T-helper 1 cell treated with Interleukin-12 subunit alpha and Interleukin-12 subunit beta and Interleukin-4 antibody, amounts not matched to agents 30 μg/mL and 1 μg/mL, for 36 hours (primary cell): Measurements from ENCODE around the gene RETREG3.

ENCODE experiments used
- H3K27ac Mint-ChIP-seq: one replicate; pipeline ENCODE4 v1.8.0; 2021; ENCODE audit warnings: mild to moderate bottlenecking, mixed read lengths
- H3K27me3 Mint-ChIP-seq: one replicate; pipeline ENCODE4 v1.8.0; 2021; ENCODE audit warnings: low read depth, mixed read lengths
- H3K36me3 Mint-ChIP-seq: one replicate; pipeline ENCODE4 v1.8.0; 2021; ENCODE audit warnings: low read depth, mixed read lengths
- H3K4me1 Mint-ChIP-seq: one replicate; pipeline ENCODE4 v1.8.0; 2021; ENCODE audit warnings: low read depth, mixed read lengths
- H3K4me3 Mint-ChIP-seq: one replicate; pipeline ENCODE4 v1.8.0; 2021; ENCODE audit warnings: mild to moderate bottlenecking, moderate library complexity, mixed read lengths
- H3K9me3 Mint-ChIP-seq: one replicate; pipeline ENCODE4 v1.8.0; 2021; ENCODE audit warnings: mixed read lengths

RETREG3 gene

GRCh38 chr17:42568341-42569111 is 40.6 kb downstream of the RETREG3 start:
- Mint-ChIP-seq H3K4me1 (peaks cover 29% of the 10 kb centered on the region), H3K27ac (peak overlapping the region; percentile 45), H3K36me3 (peaks cover 43% of the 10 kb centered on the region), H3K4me3 (no peak overlapping the region), H3K9me3 (no peaks in the 10 kb centered on the region), H3K27me3 (no peaks in the 10 kb centered on the region)

GRCh38 chr17:42566883-42567573 is 42.1 kb downstream of the RETREG3 start, which contains the start of gene MLX:
TSS of gene MLX (plus strand) at chr17:42567100. CDS start at chr17:42567125, 25 bp downstream.
- Mint-ChIP-seq H3K4me1 (peaks cover 29% of the 10 kb centered on the region), H3K27me3 (no peaks in the 10 kb centered on the region), H3K9me3 (no peaks in the 10 kb centered on the region), H3K4me3 (peak within 1 kb of the TSS; percentile 96), H3K27ac (peak within 1 kb of the TSS; percentile 94), H3K36me3 (peaks cover 37% of the 10 kb centered on the region)

- H3K4me1 Mint-ChIP-seq = peaks cover 35% of the 10 kb centered on the region
- peak overlapping the region; percentile 96 for H3K4me3 Mint-ChIP-seq
- H3K27me3 Mint-ChIP-seq = no peaks in the 10 kb centered on the region
- H3K27ac Mint-ChIP-seq = peak overlapping the region; percentile 94
- H3K36me3 Mint-ChIP-seq = peaks cover 39% of the 10 kb centered on the region
- no peaks in the 10 kb centered on the region for H3K9me3 Mint-ChIP-seq
Observed at GRCh38 chr17:42566215-42566882, 42.8 kb downstream of the RETREG3 start.

- H3K27me3 Mint-ChIP-seq = no peaks in the 10 kb centered on the region
- H3K4me3 Mint-ChIP-seq = no peak overlapping the region
- peaks cover 35% of the 10 kb centered on the region for H3K36me3 Mint-ChIP-seq
Observed at GRCh38 chr17:42565523-42566214, 43.5 kb downstream of the RETREG3 start.

GRCh38 chr17:42564815-42565522 is 44.2 kb downstream of the RETREG3 start:
- Mint-ChIP-seq H3K27me3 (no peaks in the 10 kb centered on the region), H3K36me3 (peaks cover 32% of the 10 kb centered on the region), H3K4me1 (peaks cover 36% of the 10 kb centered on the region), H3K27ac (no peak overlapping the region), H3K9me3 (no peaks in the 10 kb centered on the region), H3K4me3 (no peak overlapping the region)

More at GRCh38 chr17:42565523-42566214, 43.5 kb downstream of the RETREG3 start:
- peaks cover 36% of the 10 kb centered on the region for H3K4me1 Mint-ChIP-seq
- no peaks in the 10 kb centered on the region for H3K9me3 Mint-ChIP-seq
- no peak overlapping the region for H3K27ac Mint-ChIP-seq

GRCh38 chr17:42563950-42564349 is 45.2 kb downstream of the RETREG3 start:
- Mint-ChIP-seq H3K27ac (peak overlapping the region; percentile 59), H3K36me3 (peaks cover 22% of the 10 kb centered on the region), H3K9me3 (no peaks in the 10 kb centered on the region), H3K27me3 (no peaks in the 10 kb centered on the region), H3K4me1 (peaks cover 35% of the 10 kb centered on the region), H3K4me3 (peak overlapping the region; percentile 93)

GRCh38 chr17:42563543-42563942 is 45.6 kb downstream of the RETREG3 start:
- Mint-ChIP-seq H3K27ac (peak overlapping the region; percentile 59), H3K36me3 (peaks cover 18% of the 10 kb centered on the region), H3K4me3 (peak overlapping the region; percentile 93), H3K27me3 (no peaks in the 10 kb centered on the region), H3K4me1 (peaks cover 32% of the 10 kb centered on the region), H3K9me3 (no peaks in the 10 kb centered on the region)

GRCh38 chr17:42563143-42563509 is 46.0 kb downstream of the RETREG3 start:
- H3K27ac Mint-ChIP-seq = peak overlapping the region; percentile 20
- H3K27me3 Mint-ChIP-seq = no peaks in the 10 kb centered on the region
- H3K4me3 Mint-ChIP-seq = peak overlapping the region; percentile 93
- H3K4me1 Mint-ChIP-seq = peaks cover 32% of the 10 kb centered on the region
- H3K36me3 Mint-ChIP-seq = peaks cover 17% of the 10 kb centered on the region
- no peaks in the 10 kb centered on the region for H3K9me3 Mint-ChIP-seq

- Mint-ChIP-seq H3K36me3 (peaks cover 14% of the 10 kb centered on the region), H3K4me3 (peak overlapping the region; percentile 93), H3K27ac (peak overlapping the region; percentile 97), H3K4me1 (peaks cover 28% of the 10 kb centered on the region), H3K27me3 (no peaks in the 10 kb centered on the region), H3K9me3 (no peaks in the 10 kb centered on the region)
Observed at GRCh38 chr17:42562388-42563142, 46.6 kb downstream of the RETREG3 start.

GRCh38 chr17:42561897-42562387 is 47.2 kb downstream of the RETREG3 start, which contains the start of gene COASY:
TSS of gene COASY (plus strand) at chr17:42562148. CDS start at chr17:42562623, 475 bp downstream.
- no peaks in the 10 kb centered on the region for H3K9me3 Mint-ChIP-seq
- peaks cover 12% of the 10 kb centered on the region for H3K36me3 Mint-ChIP-seq
- H3K4me3 Mint-ChIP-seq = peak within 1 kb of the TSS; percentile 93
- H3K27ac Mint-ChIP-seq = peak within 1 kb of the TSS; percentile 97
- no peaks in the 10 kb centered on the region for H3K27me3 Mint-ChIP-seq
- H3K4me1 Mint-ChIP-seq = peaks cover 30% of the 10 kb centered on the region

- H3K9me3 Mint-ChIP-seq = no peaks in the 10 kb centered on the region
- peaks cover 30% of the 10 kb centered on the region for H3K4me1 Mint-ChIP-seq
- H3K4me3 Mint-ChIP-seq = no peak overlapping the region
- peak overlapping the region; percentile 62 for H3K27ac Mint-ChIP-seq
- H3K36me3 Mint-ChIP-seq = peaks cover 10% of the 10 kb centered on the region
- H3K27me3 Mint-ChIP-seq = no peaks in the 10 kb centered on the region
Observed at GRCh38 chr17:42560246-42560645, 48.9 kb downstream of the RETREG3 start.

- H3K4me1 Mint-ChIP-seq = peaks cover 32% of the 10 kb centered on the region
- H3K36me3 Mint-ChIP-seq = peaks cover 10% of the 10 kb centered on the region
- H3K27me3 Mint-ChIP-seq = no peaks in the 10 kb centered on the region
- H3K27ac Mint-ChIP-seq = no peak overlapping the region
- H3K9me3 Mint-ChIP-seq = no peaks in the 10 kb centered on the region
- no peak overlapping the region for H3K4me3 Mint-ChIP-seq
Observed at GRCh38 chr17:42559075-42559474, 50.1 kb downstream of the RETREG3 start.
